Placental pericyte (primary cell): ENCODE results near the gene OR51F1. TPM values are rescaled to one million over a fixed set of nuclear protein-coding genes. Genes with fewer than 3 reads are reported as not detected.

ENCODE experiments used
- small RNA-seq: library from RNA; depleted of rRNA; stranded (forward); fragments of <200 nt; gene quantifications from one replicate; pipeline ENCODE3, GENCODE V24; 2012; ENCODE audit warnings: low replicate concordance
- total RNA-seq: library from RNA; depleted of rRNA; stranded (reverse); fragments of >200 nt; gene quantifications from 2 replicates; pipeline ENCODE4 v1.2.3, GENCODE V29; 2012

Gene OR51F1
- total RNA-seq = not detected in 2 replicates

GRCh38 chr11:4769838-4770237 lies at the start of gene OR51F1:
OR51F1 (minus strand) TSS chr11:4769938; CDS start chr11:4769938, 0 bp downstream.

GRCh38 chr11:4804280-4804679 lies 34.5 kb upstream of the OR51F1 start, which contains the start of gene OR52R1:
OR52R1 (minus strand) TSS chr11:4804380; CDS start chr11:4804380, 0 bp downstream.

Small RNA genes lying within 50 kb of the gene (small RNA-seq; reads per million reads assigned to genes)
- not detected for gene RF00091

Other genes starting within 250 kb of the OR51F1 start
- gene OR52M1, start 224.7 kb downstream of the OR51F1 start, total RNA-seq = not detected in 2 replicates
- not detected in 2 replicates for gene OR52I2, start 188.2 kb downstream of the OR51F1 start, total RNA-seq
- not detected in 2 replicates for gene OR52I1, start 175.9 kb downstream of the OR51F1 start, total RNA-seq
- 6.3 and 12.3 TPM in 2 replicates for gene TRIM68, start 161.7 kb downstream of the OR51F1 start, total RNA-seq
- gene OR51D1, start 132.5 kb downstream of the OR51F1 start, total RNA-seq = not detected in 2 replicates
- not detected in 2 replicates for gene OR51E1, start 126.0 kb downstream of the OR51F1 start, total RNA-seq
- 0.14 and 0.22 TPM in 2 replicates for gene OR51E2, start 72.1 kb downstream of the OR51F1 start, total RNA-seq
- not detected in 2 replicates for gene MMP26, start 65.2 kb downstream of the OR51F1 start, total RNA-seq
- not detected in 2 replicates for gene OR52R1, start 34.4 kb upstream of the OR51F1 start, total RNA-seq
- gene OR51F2, start 51.4 kb upstream of the OR51F1 start, total RNA-seq = not detected in 2 replicates
- gene OR51S1, start 79.3 kb upstream of the OR51F1 start, total RNA-seq = not detected in 2 replicates
- not detected in 2 replicates for gene OR51T1, start 112.0 kb upstream of the OR51F1 start, total RNA-seq
- gene OR51A7, start 133.8 kb upstream of the OR51F1 start, total RNA-seq = not detected in 2 replicates
- gene OR51G2, start 149.4 kb upstream of the OR51F1 start, total RNA-seq = not detected in 2 replicates
- not detected in 2 replicates for gene OR51G1, start 154.4 kb upstream of the OR51F1 start, total RNA-seq
- not detected in 2 replicates for gene OR51A4, start 177.7 kb upstream of the OR51F1 start, total RNA-seq
- not detected in 2 replicates for gene OR51A2, start 185.8 kb upstream of the OR51F1 start, total RNA-seq
- gene OR51L1, start 224.9 kb upstream of the OR51F1 start, total RNA-seq = not detected in 2 replicates